IPS-15b (cell line): Measurements from ENCODE around the gene BMPR1A.

Experiments used
- H3K27me3 ChIP-seq: one replicate; pipeline ENCODE4 v1.6.1; 2013; ENCODE audit warnings: low read length; ENCODE audit not compliant: control insufficient read depth, insufficient read depth
- H3K36me3 ChIP-seq: one replicate; pipeline ENCODE4 v1.6.1; 2013; ENCODE audit warnings: low read length; ENCODE audit not compliant: control insufficient read depth, insufficient read depth
- H3K4me1 ChIP-seq: one replicate; pipeline ENCODE4 v1.6.1; 2013; ENCODE audit warnings: mild to moderate bottlenecking, low read length; ENCODE audit not compliant: control insufficient read depth, insufficient read depth
- H3K4me3 ChIP-seq: one replicate; pipeline ENCODE4 v1.5.1; 2013; ENCODE audit warnings: low read depth, low read length
- H3K9ac ChIP-seq: one replicate; pipeline ENCODE4 v1.6.1; 2013; ENCODE audit warnings: low read depth, mild to moderate bottlenecking, low read length
- H3K9me3 ChIP-seq: one replicate; pipeline ENCODE4 v1.6.1; 2013; ENCODE audit warnings: mild to moderate bottlenecking, low read length; ENCODE audit not compliant: control insufficient read depth, insufficient read depth

The BMPR1A gene

GRCh38 chr10:86756511-86757112 lies at the start of gene BMPR1A:
TSS of gene BMPR1A (plus strand) at chr10:86756619. CDS start at chr10:86876019, 119,400 bp downstream.
- no peaks in the 10 kb centered on the region for H3K36me3 ChIP-seq
- no peaks in the 10 kb centered on the region for H3K9me3 ChIP-seq
- no peaks in the 10 kb centered on the region for H3K27me3 ChIP-seq
- peaks cover 17% of the 10 kb centered on the region for H3K4me1 ChIP-seq
- peak within 1 kb of the TSS; percentile 92 for H3K9ac ChIP-seq
- H3K4me3 ChIP-seq, result peak within 1 kb of the TSS; percentile 88

GRCh38 chr10:86706977-86707376 lies 49.4 kb upstream of the BMPR1A start:
- Histone ChIP-seq H3K36me3 (no peaks in the 10 kb centered on the region), H3K9ac (no peak overlapping the region), H3K4me1 (peaks cover 8% of the 10 kb centered on the region), H3K27me3 (no peaks in the 10 kb centered on the region), H3K4me3 (no peak overlapping the region), H3K9me3 (no peaks in the 10 kb centered on the region)

DNA sequence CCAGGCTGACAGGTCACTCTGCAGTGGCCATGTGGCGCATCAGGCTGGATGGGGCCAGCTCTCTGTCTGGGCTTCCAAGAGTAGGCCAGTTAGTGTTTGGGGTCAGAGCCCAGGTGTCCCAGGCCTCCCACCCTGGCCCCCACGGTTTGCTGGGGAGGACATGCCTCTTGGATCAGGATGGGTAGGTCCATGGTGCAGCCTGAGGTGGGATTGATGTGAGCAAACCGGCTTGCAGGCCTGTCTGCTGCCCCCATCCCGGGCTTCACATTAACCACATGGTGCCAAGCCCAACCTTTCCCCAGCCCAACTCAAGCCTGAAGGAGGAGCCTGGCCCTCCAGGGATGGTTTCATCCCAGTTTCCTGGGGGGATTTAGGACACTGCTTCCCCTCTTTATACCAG lies 48.9 kb upstream of the BMPR1A start:
- Histone ChIP-seq H3K9ac (no peak overlapping the region), H3K9me3 (no peaks in the 10 kb centered on the region), H3K4me1 (peaks cover 11% of the 10 kb centered on the region), H3K36me3 (no peaks in the 10 kb centered on the region), H3K27me3 (no peaks in the 10 kb centered on the region), H3K4me3 (no peak overlapping the region)

DNA sequence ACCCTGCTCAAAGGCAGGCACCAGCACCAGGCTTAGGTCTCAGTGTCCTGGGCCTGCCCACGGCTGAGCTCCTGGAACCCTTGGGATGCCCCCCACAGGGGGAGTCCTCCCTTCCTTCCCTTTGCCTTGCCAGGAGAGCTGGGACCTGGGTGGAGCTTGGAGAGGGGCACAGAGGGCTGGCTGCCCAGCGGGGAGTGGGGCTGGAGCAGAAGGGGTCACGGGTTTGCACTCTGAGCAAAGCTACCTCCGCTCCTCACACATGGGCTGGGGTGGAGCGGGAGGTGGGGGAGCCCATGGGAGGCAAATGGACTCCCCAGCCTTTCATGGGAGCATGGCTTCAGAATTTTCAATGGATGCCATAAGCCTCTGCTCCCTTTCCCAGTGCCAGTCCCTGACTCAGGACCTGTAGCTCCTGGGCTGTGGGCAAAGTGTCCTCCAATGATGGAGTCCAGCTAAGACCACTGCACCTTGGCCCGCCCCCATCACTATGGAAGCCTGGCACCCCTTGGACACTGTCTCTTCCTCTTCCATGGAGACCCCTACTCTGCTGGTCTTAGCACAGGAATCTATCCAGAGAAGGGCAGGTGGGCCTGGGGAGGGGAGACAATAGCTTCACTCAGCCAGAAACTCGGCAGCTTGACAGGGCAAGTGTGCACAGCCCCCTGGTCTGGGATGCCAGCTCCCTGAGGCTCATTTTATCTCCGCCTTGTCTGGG lies 48.2 kb upstream of the BMPR1A start:
- no peaks in the 10 kb centered on the region for H3K27me3 ChIP-seq
- no peak overlapping the region for H3K9ac ChIP-seq
- H3K9me3 ChIP-seq, result no peaks in the 10 kb centered on the region
- no peaks in the 10 kb centered on the region for H3K36me3 ChIP-seq
- H3K4me1 ChIP-seq, result peaks cover 11% of the 10 kb centered on the region
- H3K4me3 ChIP-seq, result no peak overlapping the region

- H3K4me3 ChIP-seq, result no peak overlapping the region
- H3K4me1 ChIP-seq, result peaks cover 13% of the 10 kb centered on the region
- no peaks in the 10 kb centered on the region for H3K36me3 ChIP-seq
- H3K9ac ChIP-seq, result no peak overlapping the region
- no peaks in the 10 kb centered on the region for H3K9me3 ChIP-seq
- no peaks in the 10 kb centered on the region for H3K27me3 ChIP-seq
Measured at GRCh38 chr10:86708783-86709380, 47.5 kb upstream of the BMPR1A start.

DNA sequence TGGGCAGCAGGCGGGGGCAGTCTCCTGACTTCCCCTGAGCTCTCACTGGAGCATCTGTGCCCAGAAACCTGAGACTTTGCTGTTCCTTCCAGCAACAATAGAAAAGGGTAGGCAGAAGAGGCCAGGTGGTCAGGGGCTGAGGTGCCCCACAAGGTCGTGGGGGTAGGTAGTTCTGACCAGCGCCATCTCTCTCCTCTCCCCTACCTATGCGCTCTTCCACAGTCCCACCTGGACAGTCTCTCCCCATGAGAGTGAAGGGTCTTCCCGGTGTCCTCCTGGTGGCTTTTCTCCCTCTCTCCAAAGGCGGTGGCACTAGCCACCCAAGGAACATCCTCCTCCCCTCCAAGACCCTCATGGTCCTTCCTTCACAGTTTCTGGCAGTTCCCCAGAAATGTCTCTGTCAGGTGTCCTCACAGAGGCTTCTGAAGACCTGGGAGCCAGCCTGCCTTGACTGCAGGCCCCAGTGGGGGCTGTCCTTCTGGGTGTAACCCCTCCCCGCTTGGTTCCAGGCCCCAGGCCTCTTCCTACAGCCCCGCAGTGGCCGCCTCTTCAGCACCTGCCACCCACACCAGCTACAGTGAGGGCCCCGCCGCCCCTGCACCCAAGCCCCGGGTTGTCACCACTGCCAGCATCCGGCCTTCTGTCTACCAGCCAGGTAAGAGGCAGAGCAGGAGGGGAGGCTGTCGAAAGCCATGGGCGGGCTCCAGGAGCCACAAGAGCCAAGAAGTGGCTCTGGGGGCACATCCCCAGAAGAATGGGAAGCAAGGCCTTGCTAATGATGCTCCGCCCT lies 46.8 kb upstream of the BMPR1A start:
- Histone ChIP-seq H3K4me1 (peaks cover 14% of the 10 kb centered on the region), H3K9ac (no peak overlapping the region), H3K27me3 (no peaks in the 10 kb centered on the region), H3K4me3 (no peak overlapping the region), H3K36me3 (no peaks in the 10 kb centered on the region), H3K9me3 (no peaks in the 10 kb centered on the region)

DNA sequence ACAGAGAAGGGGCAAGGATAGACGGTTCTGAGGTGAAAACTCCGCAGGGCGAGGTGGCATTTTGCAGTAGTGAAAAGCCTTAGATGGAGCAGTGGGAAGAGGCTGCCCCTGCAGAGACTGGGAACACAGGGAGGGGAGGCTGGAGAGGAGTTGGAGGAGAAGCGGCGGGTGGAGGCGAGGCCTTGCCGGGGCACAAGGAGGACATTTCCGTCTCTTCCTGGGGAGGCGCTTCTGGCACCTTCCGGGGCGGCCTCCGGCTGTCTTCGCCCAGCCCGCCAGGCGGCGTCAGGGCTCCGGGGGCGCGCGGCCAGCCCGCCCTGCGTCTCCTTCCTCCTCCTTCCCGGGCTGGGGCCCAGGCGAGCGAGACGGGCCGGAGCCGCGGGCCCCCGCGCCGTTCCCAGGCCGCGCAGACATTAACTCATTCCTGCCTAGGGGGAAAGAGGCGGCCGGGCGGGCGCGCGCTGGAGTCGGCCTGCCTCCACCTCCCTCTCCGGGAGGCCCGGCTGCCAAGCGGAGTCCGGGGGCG lies 45.4 kb upstream of the BMPR1A start:
- Histone ChIP-seq H3K27me3 (no peaks in the 10 kb centered on the region), H3K9me3 (no peaks in the 10 kb centered on the region), H3K4me3 (peak overlapping the region; percentile 30), H3K36me3 (no peaks in the 10 kb centered on the region), H3K4me1 (peaks cover 14% of the 10 kb centered on the region), H3K9ac (peak overlapping the region; percentile 47)

GRCh38 chr10:86711513-86712316 lies 44.7 kb upstream of the BMPR1A start:
- H3K4me3 ChIP-seq, result peak overlapping the region; percentile 54
- no peaks in the 10 kb centered on the region for H3K27me3 ChIP-seq
- H3K4me1 ChIP-seq, result peaks cover 14% of the 10 kb centered on the region
- H3K36me3 ChIP-seq, result no peaks in the 10 kb centered on the region
- H3K9ac ChIP-seq, result peak overlapping the region; percentile 47
- H3K9me3 ChIP-seq, result no peaks in the 10 kb centered on the region

DNA sequence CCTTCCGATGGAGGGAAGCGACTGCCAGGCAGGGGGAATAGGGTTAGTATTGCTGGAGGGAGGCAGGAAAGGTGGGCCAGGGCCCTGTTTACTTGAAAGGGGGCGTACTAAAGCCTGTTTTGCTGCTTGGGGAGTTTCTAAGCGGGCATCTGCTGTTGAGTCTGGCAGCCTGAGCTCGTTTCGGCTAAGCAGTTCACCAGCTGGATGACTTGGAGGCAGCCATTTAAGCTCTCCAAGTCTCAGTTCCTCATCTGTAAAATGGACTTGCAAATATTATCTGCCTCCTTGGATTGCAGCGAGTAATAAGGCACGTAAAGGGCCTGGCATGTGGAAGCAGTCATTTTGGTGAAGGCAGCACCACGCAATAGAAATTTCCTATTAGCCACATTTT lies 44.1 kb upstream of the BMPR1A start:
- Histone ChIP-seq H3K9ac (peak overlapping the region; percentile 41), H3K4me3 (peak overlapping the region; percentile 54), H3K36me3 (no peaks in the 10 kb centered on the region), H3K27me3 (no peaks in the 10 kb centered on the region), H3K4me1 (peaks cover 14% of the 10 kb centered on the region), H3K9me3 (no peaks in the 10 kb centered on the region)

DNA sequence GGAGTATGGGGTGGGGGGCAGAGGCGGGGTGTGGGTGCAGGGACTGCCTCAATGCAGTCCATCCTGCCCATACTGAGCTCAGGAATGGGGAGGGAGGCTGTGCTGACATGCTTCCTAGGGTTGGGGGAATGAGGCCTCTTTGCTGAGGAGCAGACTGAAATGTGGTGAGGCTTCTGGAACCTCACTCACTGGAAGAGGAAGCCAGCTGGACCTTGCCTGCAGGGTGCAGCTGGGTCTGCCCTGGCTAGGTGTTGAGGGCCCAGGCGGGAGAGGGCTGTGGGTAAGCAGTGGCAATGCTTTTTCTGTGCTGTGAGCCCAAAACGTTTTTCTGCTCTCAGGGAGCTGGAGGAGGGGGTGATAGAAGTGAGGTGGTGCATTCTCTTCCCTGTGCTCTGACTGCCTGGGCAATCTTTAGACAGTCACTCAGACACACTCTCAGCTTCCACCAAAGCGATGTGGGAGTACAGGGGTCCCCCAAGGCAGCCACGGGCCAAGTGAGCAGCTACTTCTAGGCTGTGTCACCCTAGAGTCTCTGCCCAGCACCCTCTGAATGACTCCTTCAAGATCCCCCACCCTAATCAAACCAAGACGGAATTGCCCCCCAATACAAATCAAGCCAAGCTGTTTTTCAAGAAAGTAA lies 41.1 kb upstream of the BMPR1A start:
- Histone ChIP-seq H3K4me3 (no peak overlapping the region), H3K9me3 (no peaks in the 10 kb centered on the region), H3K36me3 (no peaks in the 10 kb centered on the region), H3K27me3 (no peaks in the 10 kb centered on the region), H3K9ac (no peak overlapping the region), H3K4me1 (peaks cover 14% of the 10 kb centered on the region)
